Progenitor cell of endocrine pancreas (in vitro differentiated cells): Measurements from ENCODE around the gene SUPT6H. TPM values are rescaled to one million over a fixed set of nuclear protein-coding genes. Genes with fewer than 3 reads are reported as not detected.

Experiments used
- DNase-seq: peaks from one replicate; pipeline ENCODE4 v3.0.0; 2021; ENCODE audit warnings: low spot score; ENCODE audit not compliant: unreplicated experiment
- H3K27ac Mint-ChIP-seq: 2 replicates; pipeline ENCODE4 v1.8.0; 2021; ENCODE audit warnings: mild to moderate bottlenecking, moderate library complexity, mixed read lengths
- H3K27me3 Mint-ChIP-seq: 2 replicates; pipeline ENCODE4 v1.8.0; 2021; ENCODE audit warnings: mixed read lengths
- H3K36me3 Mint-ChIP-seq: 2 replicates; pipeline ENCODE4 v1.8.0; 2022; ENCODE audit warnings: mixed read lengths; ENCODE audit not compliant: insufficient read depth
- H3K4me1 Mint-ChIP-seq: 2 replicates; pipeline ENCODE4 v1.8.0; 2021; ENCODE audit warnings: low read depth, mixed read lengths
- H3K4me3 Mint-ChIP-seq: 2 replicates; pipeline ENCODE4 v1.8.0; 2021; ENCODE audit warnings: low read depth, mild to moderate bottlenecking, moderate library complexity, mixed read lengths
- H3K9me3 Mint-ChIP-seq: 2 replicates; pipeline ENCODE4 v1.8.0; 2021; ENCODE audit warnings: low read depth, mixed read lengths
- CTCF ChIP-seq: fragments of 200-600 bp; sonication (generic); IDR thresholded peaks from one replicate; pipeline ENCODE4 v1.5.0; 2021; ENCODE audit warnings: antibody characterized with exemption, mild to moderate bottlenecking; ENCODE audit not compliant: unreplicated experiment
- total RNA-seq: library from RNA; stranded (reverse); gene quantifications from 2 replicates; pipeline ENCODE4 v1.2.1, GENCODE V29; 2021

The SUPT6H gene
- total RNA-seq, 1 donor from 2014 or later = 80.0 TPM

DNA sequence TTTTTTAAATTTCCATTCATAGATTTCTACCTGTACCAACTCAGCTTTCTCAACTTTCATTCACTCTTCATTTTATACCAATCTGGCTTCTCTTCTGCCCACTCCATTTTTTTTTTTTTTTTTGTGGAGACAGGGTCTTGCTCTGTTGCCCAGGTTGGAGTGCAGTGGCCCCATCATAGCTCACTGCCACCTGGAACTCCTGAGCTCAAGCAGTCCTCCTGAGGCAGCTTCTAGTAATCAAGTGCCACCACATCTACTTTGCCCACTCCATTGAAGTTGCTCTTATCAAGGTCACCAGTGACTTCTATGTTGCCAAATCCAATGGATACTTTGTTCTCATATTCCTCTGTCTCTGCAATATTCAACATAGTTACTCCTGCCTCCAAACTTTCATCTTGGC, 1.7 kb downstream of the SUPT6H start:
- peaks cover 25% of the 10 kb centered on the region for H3K4me1 Mint-ChIP-seq
- H3K9me3 Mint-ChIP-seq = peaks cover 4% of the 10 kb centered on the region
- TF ChIP-seq CTCF = no peak
- H3K36me3 Mint-ChIP-seq = peaks cover 24% of the 10 kb centered on the region
- H3K27ac Mint-ChIP-seq = peak overlapping the region; percentile 57
- H3K27me3 Mint-ChIP-seq = no peaks in the 10 kb centered on the region
- no peak for DNase-seq
- H3K4me3 Mint-ChIP-seq = peak overlapping the region; percentile 100

DNA sequence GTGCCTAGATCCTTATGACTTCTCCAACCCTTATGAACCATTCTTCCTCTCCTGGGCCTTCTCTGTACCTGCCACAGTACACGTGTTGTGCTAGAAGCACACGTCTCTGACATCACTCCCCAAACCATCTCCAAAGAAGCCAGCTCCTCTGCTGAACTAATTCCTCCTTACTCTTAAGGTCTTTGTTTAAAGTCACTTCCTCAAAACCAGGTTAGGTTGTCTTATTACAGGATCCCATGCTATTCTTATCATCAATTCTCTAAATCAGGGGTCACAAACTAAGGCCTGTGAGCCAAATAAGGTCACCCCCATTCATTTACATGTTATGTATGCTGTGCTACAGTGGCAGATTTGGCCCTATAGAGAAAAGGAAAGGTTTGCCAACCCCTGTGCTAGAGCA, 4.0 kb downstream of the SUPT6H start:
- Mint-ChIP-seq H3K27ac (no peak overlapping the region), H3K36me3 (peaks cover 12% of the 10 kb centered on the region), H3K9me3 (no peaks in the 10 kb centered on the region), H3K4me3 (no peak overlapping the region), H3K27me3 (no peaks in the 10 kb centered on the region), H3K4me1 (peaks cover 23% of the 10 kb centered on the region)
- no peak for TF ChIP-seq CTCF
- no peak for DNase-seq

DNA sequence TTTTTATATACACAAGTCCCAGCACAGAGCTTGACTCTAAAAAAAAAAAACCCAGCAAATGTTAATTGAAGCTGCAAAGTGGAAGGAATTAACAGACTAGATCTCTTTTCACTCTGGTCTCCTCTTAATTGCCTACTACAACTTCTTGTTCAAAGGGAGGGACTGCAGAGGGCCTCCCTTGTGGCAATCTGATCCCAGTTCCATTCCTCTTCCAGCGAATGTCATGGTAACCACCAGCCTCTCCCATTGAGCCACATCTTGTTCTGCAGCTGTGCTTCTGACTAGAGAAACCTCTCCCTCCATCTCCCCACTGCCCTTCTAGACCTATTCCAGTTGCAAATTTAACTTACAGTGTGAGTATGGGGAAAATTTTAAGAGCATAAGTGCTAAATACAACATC, 5.9 kb downstream of the SUPT6H start:
- Mint-ChIP-seq H3K9me3 (no peaks in the 10 kb centered on the region), H3K4me1 (peaks cover 13% of the 10 kb centered on the region), H3K36me3 (peaks cover 17% of the 10 kb centered on the region), H3K4me3 (no peak overlapping the region), H3K27me3 (no peaks in the 10 kb centered on the region), H3K27ac (no peak overlapping the region)
- TF ChIP-seq CTCF = no peak
- DNase-seq = no peak

DNA sequence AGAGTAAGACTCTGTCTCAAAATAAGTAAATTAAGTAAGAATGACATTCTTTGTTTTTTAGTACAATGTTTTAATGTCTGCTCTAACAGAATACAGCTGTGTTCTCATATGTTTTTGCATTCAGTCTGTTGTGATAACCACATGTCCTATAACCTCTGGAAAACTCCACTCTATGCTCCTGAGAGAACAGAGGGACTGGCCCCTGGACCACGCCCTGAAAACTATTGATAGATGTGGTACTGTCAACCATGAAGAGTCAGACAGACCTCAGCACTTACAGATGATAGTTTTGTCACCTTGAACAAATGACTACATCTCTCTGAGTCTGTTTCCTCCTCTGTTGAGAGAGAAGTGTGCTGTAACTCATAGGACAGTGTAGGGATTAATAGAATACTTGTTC, 7.9 kb downstream of the SUPT6H start:
- Mint-ChIP-seq H3K4me3 (no peak overlapping the region), H3K9me3 (no peaks in the 10 kb centered on the region), H3K27ac (no peak overlapping the region), H3K27me3 (no peaks in the 10 kb centered on the region), H3K4me1 (no peaks in the 10 kb centered on the region), H3K36me3 (peaks cover 25% of the 10 kb centered on the region)
- TF ChIP-seq CTCF = no peak
- no peak for DNase-seq

DNA sequence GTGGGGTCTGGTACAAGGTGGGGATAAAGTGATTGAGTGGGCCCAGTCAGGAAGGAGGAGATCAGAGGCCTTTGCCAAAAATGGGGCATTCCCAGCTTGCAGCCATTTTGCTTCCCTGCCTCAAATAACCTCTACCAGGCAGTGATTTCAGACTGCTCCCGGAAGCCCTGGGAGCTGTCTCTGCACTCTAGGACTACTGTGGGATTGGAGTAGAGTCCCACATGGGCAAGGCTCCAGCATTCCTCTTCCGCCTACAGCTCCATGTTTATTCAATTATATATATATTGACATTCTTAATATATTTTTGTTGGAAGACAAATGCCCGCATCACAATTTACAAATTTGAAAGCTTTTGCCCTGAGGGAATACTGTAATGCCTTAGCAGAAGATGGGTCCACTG, 13.5 kb downstream of the SUPT6H start:
- Mint-ChIP-seq H3K9me3 (no peaks in the 10 kb centered on the region), H3K27ac (peak overlapping the region; percentile 67), H3K36me3 (peaks cover 36% of the 10 kb centered on the region), H3K4me3 (no peak overlapping the region), H3K4me1 (no peaks in the 10 kb centered on the region), H3K27me3 (no peaks in the 10 kb centered on the region)
- no peak for TF ChIP-seq CTCF
- no peak for DNase-seq
